CD1c-positive myeloid dendritic cell (primary cell): Measurements from ENCODE around the gene PPARA.

ENCODE experiments used
- DNase-seq: peaks from one replicate; pipeline ENCODE4 v3.0.0-alpha.2; 2016; ENCODE audit errors: extremely low spot score

PPARA gene

GRCh38 chr22:46143491-46144147, 6.7 kb upstream of the PPARA start:
- no peak for DNase-seq

- DNase-seq = no peak
These were observed 4.9 kb upstream of the PPARA start for GRCh38 chr22:46145361-46145851.

- no peak for DNase-seq
These were observed 4.4 kb upstream of the PPARA start for GRCh38 chr22:46145896-46146295.

- DNase-seq = no peak
These were observed 4.0 kb upstream of the PPARA start for GRCh38 chr22:46146329-46146728.

GRCh38 chr22:46147061-46147460, 3.3 kb upstream of the PPARA start:
- no peak for DNase-seq

GRCh38 chr22:46147471-46148267, 2.7 kb upstream of the PPARA start:
- DNase-seq = no peak

- no peak for DNase-seq
These were observed 2.0 kb upstream of the PPARA start for GRCh38 chr22:46148336-46148735.

GRCh38 chr22:46148816-46149511, 1.4 kb upstream of the PPARA start:
- DNase-seq = peak; percentile 38

GRCh38 chr22:46149512-46150033, 753 bp upstream of the PPARA start:
- DNase-seq = peak; percentile 20

- DNase-seq = peak; percentile 51
These were observed 540 bp downstream of the PPARA start for GRCh38 chr22:46150655-46151477.

- DNase-seq = no peak
These were observed 3.6 kb downstream of the PPARA start for GRCh38 chr22:46153930-46154329.

- no peak for DNase-seq
These were observed 5.7 kb downstream of the PPARA start for GRCh38 chr22:46156031-46156430.

- DNase-seq = no peak
These were observed 8.0 kb downstream of the PPARA start for GRCh38 chr22:46158283-46158682.

GRCh38 chr22:46159212-46159611, 8.9 kb downstream of the PPARA start:
- DNase-seq = no peak

GRCh38 chr22:46159777-46160176, 9.5 kb downstream of the PPARA start:
- DNase-seq = no peak

- DNase-seq = no peak
These were observed 12.0 kb downstream of the PPARA start for GRCh38 chr22:46162285-46162684.

- no peak for DNase-seq
These were observed 12.6 kb downstream of the PPARA start for GRCh38 chr22:46162771-46163556.

GRCh38 chr22:46163557-46163888, 13.2 kb downstream of the PPARA start:
- DNase-seq = no peak

- no peak for DNase-seq
These were observed 15.7 kb downstream of the PPARA start for GRCh38 chr22:46165977-46166376.

GRCh38 chr22:46169628-46170027, 19.3 kb downstream of the PPARA start:
- DNase-seq = no peak

GRCh38 chr22:46171940-46172339, 21.6 kb downstream of the PPARA start:
- no peak for DNase-seq
